Neural cell (in vitro differentiated cells): ENCODE measurements around the gene COL27A1. TPM values are rescaled to one million over a fixed set of nuclear protein-coding genes. Genes with fewer than 3 reads are reported as not detected.

Experiments
- H2AFZ ChIP-seq: fragments of 200-600, 300-800 bp; sonication (generic), shearing (Covaris generic); 2 replicates; pipeline ENCODE4 v1.6.0; 2014; ENCODE audit warnings: low read depth, mild to moderate bottlenecking, antibody characterized with exemption, low read length, moderate library complexity
- H3F3A ChIP-seq: fragments of 200-600 bp; shearing (Covaris generic); 2 replicates; pipeline ENCODE4 v1.6.1; 2016; ENCODE audit warnings: mild to moderate bottlenecking, moderate library complexity, mixed read lengths, antibody characterized with exemption, low read length; ENCODE audit not compliant: insufficient read depth, poor library complexity, severe bottlenecking
- H3K27ac ChIP-seq: fragments of 200-600, 300-800 bp; sonication (generic), shearing (Covaris generic); 2 replicates; pipeline ENCODE4 v1.5.1; 2014; ENCODE audit warnings: mild to moderate bottlenecking, low read length, moderate library complexity
- H3K27me3 ChIP-seq: fragments of 300-800, 200-600 bp; sonication (generic), shearing (Covaris generic); 2 replicates; pipeline ENCODE4 v1.6.0; 2014; ENCODE audit warnings: mild to moderate bottlenecking, low read depth, low read length, moderate library complexity; ENCODE audit not compliant: insufficient read depth
- H3K36me3 ChIP-seq: fragments of 300-800, 200-600 bp; sonication (generic), shearing (Covaris generic); 2 replicates; pipeline ENCODE4 v1.5.1; 2014; ENCODE audit warnings: mild to moderate bottlenecking, antibody characterized with exemption, low read length, moderate library complexity; ENCODE audit not compliant: insufficient read depth
- H3K4me2 ChIP-seq: fragments of 300-800, 200-600 bp; sonication (generic), shearing (Covaris generic); 2 replicates; pipeline ENCODE4 v1.6.0; 2014; ENCODE audit warnings: mild to moderate bottlenecking, low read length
- H3K4me3 ChIP-seq: fragments of 300-800, 200-600 bp; sonication (generic), shearing (Covaris generic); 2 replicates; pipeline ENCODE4 v1.5.1; 2014; ENCODE audit warnings: mild to moderate bottlenecking, low read length, moderate library complexity
- H3K79me2 ChIP-seq: fragments of 200-600 bp; shearing (Covaris generic); replicated peaks from 2 replicates; pipeline ENCODE4 v1.6.0; 2014; ENCODE audit warnings: mild to moderate bottlenecking, low read length, moderate library complexity; ENCODE audit not compliant: insufficient read depth
- H3K9ac ChIP-seq: fragments of 300-800, 200-600 bp; sonication (generic), shearing (Covaris generic); 2 replicates; pipeline ENCODE4 v1.6.1; 2016; ENCODE audit warnings: mild to moderate bottlenecking, low read length, mixed read lengths
- H3K9me2 ChIP-seq: fragments of 200-600 bp; shearing (Covaris generic); 2 replicates; pipeline ENCODE4 v1.6.1; 2016; ENCODE audit warnings: mild to moderate bottlenecking, low read length, mixed read lengths; ENCODE audit not compliant: insufficient read depth
- H3K9me3 ChIP-seq: fragments of 200-600, 300-800 bp; sonication (generic), shearing (Covaris generic); 2 replicates; pipeline ENCODE4 v1.6.1; 2016; ENCODE audit warnings: mild to moderate bottlenecking, mixed run types, low read length, moderate library complexity, mixed read lengths
- H4K20me1 ChIP-seq: fragments of 200-600 bp; shearing (Covaris generic); 2 replicates; pipeline ENCODE4 v1.6.1; 2016; ENCODE audit warnings: mild to moderate bottlenecking, mixed run types; ENCODE audit not compliant: insufficient read depth
- EP300 ChIP-seq: fragments of 450-650 bp; conservative IDR thresholded peaks from 2 replicates; pipeline ENCODE4 v1.6.1; 2014; ENCODE audit warnings: antibody characterized with exemption, mild to moderate bottlenecking, moderate library complexity; ENCODE audit not compliant: poor library complexity, severe bottlenecking
- EZH2 ChIP-seq: fragments of 200-600, 300-800 bp; shearing (Covaris generic), sonication (generic); IDR thresholded peaks from 2 replicates; pipeline ENCODE4 v1.6.1; 2014; ENCODE audit warnings: antibody characterized with exemption, low read length, borderline replicate concordance, mild to moderate bottlenecking; ENCODE audit not compliant: insufficient read depth, poor library complexity, severe bottlenecking
- MXI1 ChIP-seq: fragments of 450-650 bp; conservative IDR thresholded peaks from 2 replicates; pipeline ENCODE4 v1.6.1; 2014; ENCODE audit warnings: antibody characterized with exemption, mild to moderate bottlenecking; ENCODE audit not compliant: poor library complexity, severe bottlenecking
- POLR2AphosphoS5 ChIP-seq: IDR thresholded peaks from 2 replicates; pipeline ENCODE4 v1.6.1; 2012
- RAD21 ChIP-seq: fragments of 450-650 bp; conservative IDR thresholded peaks from 2 replicates; pipeline ENCODE4 v1.6.1; 2014; ENCODE audit warnings: antibody characterized with exemption, mild to moderate bottlenecking, moderate library complexity
- SMC3 ChIP-seq: fragments of 450-650 bp; conservative IDR thresholded peaks from 2 replicates; pipeline ENCODE4 v1.6.1; 2014; ENCODE audit warnings: antibody characterized with exemption, mild to moderate bottlenecking, moderate library complexity; ENCODE audit not compliant: poor library complexity
- TAF1 ChIP-seq: IDR thresholded peaks from 2 replicates; pipeline ENCODE4 v1.6.1; 2012; ENCODE audit warnings: low read depth
- polyA plus RNA-seq: library from polyadenylated mRNA; depleted of rRNA; stranded (reverse); fragments of >200 nt; gene quantifications from 2 replicates; pipeline ENCODE4 v1.2.3, GENCODE V29; 2014
- TF ChIP-seq, protein P1 (sequence below): fragments of 450-650 bp; IDR thresholded peaks from 2 replicates; pipeline ENCODE4 v1.5.1; 2014; ENCODE audit warnings: antibody characterized with exemption, mild to moderate bottlenecking, moderate library complexity; ENCODE audit not compliant: poor library complexity, severe bottlenecking
- TF ChIP-seq, protein P2 (sequence below): IDR thresholded peaks from 2 replicates; pipeline ENCODE4 v1.6.1; 2012; ENCODE audit warnings: borderline replicate concordance

The COL27A1 gene
- polyA plus RNA-seq, 1 donor from 2014 or later = 0.25 TPM

GRCh38 chr9:114209151-114209550, 53.8 kb downstream of the COL27A1 start:
- H3K4me3 ChIP-seq = no peak overlapping the region
- no peaks in the 10 kb centered on the region for H4K20me1 ChIP-seq
- no peaks in the 10 kb centered on the region for H3K79me2 ChIP-seq
- H3K9me3 ChIP-seq = no peaks in the 10 kb centered on the region
- no peak overlapping the region for H3K9ac ChIP-seq
- no peak overlapping the region for H2AFZ ChIP-seq
- TF ChIP-seq RAD21 = no peak
- no peaks in the 10 kb centered on the region for H3K27me3 ChIP-seq
- no peaks in the 10 kb centered on the region for H3F3A ChIP-seq
- no peak overlapping the region for H3K27ac ChIP-seq
- H3K9me2 ChIP-seq = no peaks in the 10 kb centered on the region
- no peaks in the 10 kb centered on the region for H3K36me3 ChIP-seq
- no peak overlapping the region for H3K4me2 ChIP-seq

GRCh38 chr9:114210136-114210535, 54.8 kb downstream of the COL27A1 start:
- Histone ChIP-seq H3K9ac (no peak overlapping the region), H3K9me2 (no peaks in the 10 kb centered on the region), H2AFZ (no peak overlapping the region), H4K20me1 (no peaks in the 10 kb centered on the region), H3K36me3 (no peaks in the 10 kb centered on the region), H3F3A (no peaks in the 10 kb centered on the region), H3K4me3 (no peak overlapping the region), H3K79me2 (no peaks in the 10 kb centered on the region), H3K27me3 (no peaks in the 10 kb centered on the region), H3K9me3 (no peaks in the 10 kb centered on the region), H3K4me2 (no peak overlapping the region), H3K27ac (no peak overlapping the region)
- no peak for TF ChIP-seq EZH2
- no peak for TF ChIP-seq EP300
- no peak for TF ChIP-seq MXI1
- no peak for TF ChIP-seq SMC3
- no peak for TF ChIP-seq TAF1
- no peak for TF ChIP-seq POLR2AphosphoS5
- TF ChIP-seq RAD21 = no peak
- TF ChIP-seq, protein P1, sequence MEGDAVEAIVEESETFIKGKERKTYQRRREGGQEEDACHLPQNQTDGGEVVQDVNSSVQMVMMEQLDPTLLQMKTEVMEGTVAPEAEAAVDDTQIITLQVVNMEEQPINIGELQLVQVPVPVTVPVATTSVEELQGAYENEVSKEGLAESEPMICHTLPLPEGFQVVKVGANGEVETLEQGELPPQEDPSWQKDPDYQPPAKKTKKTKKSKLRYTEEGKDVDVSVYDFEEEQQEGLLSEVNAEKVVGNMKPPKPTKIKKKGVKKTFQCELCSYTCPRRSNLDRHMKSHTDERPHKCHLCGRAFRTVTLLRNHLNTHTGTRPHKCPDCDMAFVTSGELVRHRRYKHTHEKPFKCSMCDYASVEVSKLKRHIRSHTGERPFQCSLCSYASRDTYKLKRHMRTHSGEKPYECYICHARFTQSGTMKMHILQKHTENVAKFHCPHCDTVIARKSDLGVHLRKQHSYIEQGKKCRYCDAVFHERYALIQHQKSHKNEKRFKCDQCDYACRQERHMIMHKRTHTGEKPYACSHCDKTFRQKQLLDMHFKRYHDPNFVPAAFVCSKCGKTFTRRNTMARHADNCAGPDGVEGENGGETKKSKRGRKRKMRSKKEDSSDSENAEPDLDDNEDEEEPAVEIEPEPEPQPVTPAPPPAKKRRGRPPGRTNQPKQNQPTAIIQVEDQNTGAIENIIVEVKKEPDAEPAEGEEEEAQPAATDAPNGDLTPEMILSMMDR = no peak
- TF ChIP-seq, protein P2, sequence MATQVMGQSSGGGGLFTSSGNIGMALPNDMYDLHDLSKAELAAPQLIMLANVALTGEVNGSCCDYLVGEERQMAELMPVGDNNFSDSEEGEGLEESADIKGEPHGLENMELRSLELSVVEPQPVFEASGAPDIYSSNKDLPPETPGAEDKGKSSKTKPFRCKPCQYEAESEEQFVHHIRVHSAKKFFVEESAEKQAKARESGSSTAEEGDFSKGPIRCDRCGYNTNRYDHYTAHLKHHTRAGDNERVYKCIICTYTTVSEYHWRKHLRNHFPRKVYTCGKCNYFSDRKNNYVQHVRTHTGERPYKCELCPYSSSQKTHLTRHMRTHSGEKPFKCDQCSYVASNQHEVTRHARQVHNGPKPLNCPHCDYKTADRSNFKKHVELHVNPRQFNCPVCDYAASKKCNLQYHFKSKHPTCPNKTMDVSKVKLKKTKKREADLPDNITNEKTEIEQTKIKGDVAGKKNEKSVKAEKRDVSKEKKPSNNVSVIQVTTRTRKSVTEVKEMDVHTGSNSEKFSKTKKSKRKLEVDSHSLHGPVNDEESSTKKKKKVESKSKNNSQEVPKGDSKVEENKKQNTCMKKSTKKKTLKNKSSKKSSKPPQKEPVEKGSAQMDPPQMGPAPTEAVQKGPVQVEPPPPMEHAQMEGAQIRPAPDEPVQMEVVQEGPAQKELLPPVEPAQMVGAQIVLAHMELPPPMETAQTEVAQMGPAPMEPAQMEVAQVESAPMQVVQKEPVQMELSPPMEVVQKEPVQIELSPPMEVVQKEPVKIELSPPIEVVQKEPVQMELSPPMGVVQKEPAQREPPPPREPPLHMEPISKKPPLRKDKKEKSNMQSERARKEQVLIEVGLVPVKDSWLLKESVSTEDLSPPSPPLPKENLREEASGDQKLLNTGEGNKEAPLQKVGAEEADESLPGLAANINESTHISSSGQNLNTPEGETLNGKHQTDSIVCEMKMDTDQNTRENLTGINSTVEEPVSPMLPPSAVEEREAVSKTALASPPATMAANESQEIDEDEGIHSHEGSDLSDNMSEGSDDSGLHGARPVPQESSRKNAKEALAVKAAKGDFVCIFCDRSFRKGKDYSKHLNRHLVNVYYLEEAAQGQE = no peak

DNA sequence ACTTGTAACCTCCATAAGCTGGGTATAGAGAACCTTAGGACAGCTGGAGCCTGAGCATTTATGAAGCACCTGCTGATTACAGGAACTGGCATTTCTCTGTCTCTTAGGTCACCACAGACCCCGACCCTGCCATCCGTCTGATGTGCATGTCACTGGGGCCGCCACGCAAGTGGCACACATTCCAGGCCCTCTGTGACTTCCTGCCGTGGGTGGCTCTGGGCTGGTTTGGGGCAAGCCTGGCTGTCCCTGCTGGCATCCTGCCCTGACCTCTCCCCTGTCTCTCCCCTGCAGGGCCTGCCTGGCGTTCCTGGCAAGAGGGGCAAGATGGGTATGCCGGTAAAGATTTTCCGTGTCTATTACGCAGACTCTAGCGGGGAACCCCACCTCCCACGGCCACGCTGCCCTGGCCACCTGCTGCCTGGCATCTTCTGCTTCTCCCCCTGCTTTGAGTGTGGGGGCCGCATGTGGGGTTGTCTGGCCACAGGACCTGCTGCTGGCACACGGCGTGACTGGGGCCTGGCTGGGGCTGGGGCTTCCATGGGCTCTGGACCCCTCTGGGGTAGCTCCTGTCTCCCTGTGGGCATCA, 55.4 kb downstream of the COL27A1 start:
- Histone ChIP-seq H3K79me2 (no peaks in the 10 kb centered on the region), H3K27ac (no peak overlapping the region), H2AFZ (no peak overlapping the region), H3F3A (no peaks in the 10 kb centered on the region), H4K20me1 (no peaks in the 10 kb centered on the region), H3K9ac (no peak overlapping the region), H3K4me3 (no peak overlapping the region), H3K36me3 (no peaks in the 10 kb centered on the region), H3K9me2 (no peaks in the 10 kb centered on the region), H3K9me3 (no peaks in the 10 kb centered on the region), H3K27me3 (no peaks in the 10 kb centered on the region), H3K4me2 (no peak overlapping the region)
- TF ChIP-seq EP300 (no peak), MXI1 (no peak), SMC3 (no peak), TAF1 (no peak), POLR2AphosphoS5 (no peak), RAD21 (no peak), EZH2 (no peak)
- TF ChIP-seq, protein P2 = no peak
- TF ChIP-seq, protein P1 = no peak
